Aorta (tissue), 5 donors: ENCODE results near the gene DAGLA. TPM values are rescaled to one million over a fixed set of nuclear protein-coding genes. Genes with fewer than 3 reads are reported as not detected.

ENCODE experiments used
- ATAC-seq: fragments of 200-7000 bp; cut with Tn5 transposase; one replicate; pipeline ENCODE4 v1.9.1; 2022; ENCODE audit warnings: moderate library complexity; ENCODE audit not compliant: low FRiP score
- DNase-seq, 2 donors: peaks; one replicate each; pipeline ENCODE4 v3.0.0-alpha.2; 2020
- H3K27ac ChIP-seq, 2 donors: one replicate each; pipeline ENCODE4 v1.5.1; 2013; ENCODE audit warnings: low read length in 2 of 2, mild to moderate bottlenecking in 2 of 2, moderate library complexity in 2 of 2, control low read depth in 1 of 2, inconsistent platforms in 1 of 2, low read depth in 1 of 2
- H3K27me3 ChIP-seq, 2 donors: one replicate each; pipeline ENCODE4 v1.6.1; 2013; ENCODE audit warnings: control low read depth in 1 of 2, low read length in 1 of 2, mild to moderate bottlenecking in 1 of 2, moderate library complexity in 1 of 2; ENCODE audit not compliant: insufficient read depth in 2 of 2, control insufficient read depth in 1 of 2
- H3K36me3 ChIP-seq, 2 donors: one replicate each; pipeline ENCODE4 v1.6.1; 2013; ENCODE audit warnings: control low read depth in 1 of 2, low read length in 1 of 2, mild to moderate bottlenecking in 1 of 2; ENCODE audit not compliant: insufficient read depth in 2 of 2, control insufficient read depth in 1 of 2
- H3K4me1 ChIP-seq, 2 donors: one replicate each; pipeline ENCODE4 v1.6.1; 2013; ENCODE audit warnings: low read length in 2 of 2, control low read depth in 1 of 2, mild to moderate bottlenecking in 1 of 2, moderate library complexity in 1 of 2; ENCODE audit not compliant: insufficient read depth in 2 of 2, control insufficient read depth in 1 of 2
- H3K4me3 ChIP-seq, 2 donors: one replicate each; pipeline ENCODE4 v1.5.1; 2013; ENCODE audit warnings: low read length in 2 of 2, control low read depth in 1 of 2, mild to moderate bottlenecking in 1 of 2
- H3K9me3 ChIP-seq: one replicate; pipeline ENCODE4 v1.6.1; 2013; ENCODE audit warnings: mild to moderate bottlenecking, low read length; ENCODE audit not compliant: control insufficient read depth
- WGBS, 2 donors: extraction: QIAGEN DNeasy Blood & Tissue Kit; methylation state at CpG; one replicate each; pipeline ENCODE4 v1.1.7; 2013; 5-methylcytosine and 5-hydroxymethylcytosine counted together
- intact Hi-C, 2 donors: fragments of 100-400 bp; cut with DNase I; formaldehyde crosslinking; loops; one replicate each; pipeline versions ENCODE4 v1.14.2 to v1.15.0; 2022
- polyA plus RNA-seq, 2 donors: library from polyadenylated mRNA; stranded (reverse); fragments of 200-250 nt; gene quantifications; one replicate each; pipeline ENCODE4 v1.2.3, GENCODE V29; 2013
- total RNA-seq, 2 donors: library from RNA; stranded (reverse); fragmentation: NEBNext Ultra II Directional; extraction: Animal tissue kit (Norgen Biotek cat#: 25700); gene quantifications; one replicate each; pipeline ENCODE4 v1.2.1, GENCODE V29; 2021
- donor health status: healthy with polysubstance abuse.
- donor health status: Bipolar disorder and iron deficiency.
- donor health status: DM: no; HTN: no; CAD: no.
- donor health status: DM: no; HTN: no; CAD: no.
- donor health status: DM: yes; HTN: yes; CAD: no.

The DAGLA gene
- total and polyA plus RNA-seq, 4 donors, result 0.51 to 3.5 (median 1.0) TPM

DNA sequence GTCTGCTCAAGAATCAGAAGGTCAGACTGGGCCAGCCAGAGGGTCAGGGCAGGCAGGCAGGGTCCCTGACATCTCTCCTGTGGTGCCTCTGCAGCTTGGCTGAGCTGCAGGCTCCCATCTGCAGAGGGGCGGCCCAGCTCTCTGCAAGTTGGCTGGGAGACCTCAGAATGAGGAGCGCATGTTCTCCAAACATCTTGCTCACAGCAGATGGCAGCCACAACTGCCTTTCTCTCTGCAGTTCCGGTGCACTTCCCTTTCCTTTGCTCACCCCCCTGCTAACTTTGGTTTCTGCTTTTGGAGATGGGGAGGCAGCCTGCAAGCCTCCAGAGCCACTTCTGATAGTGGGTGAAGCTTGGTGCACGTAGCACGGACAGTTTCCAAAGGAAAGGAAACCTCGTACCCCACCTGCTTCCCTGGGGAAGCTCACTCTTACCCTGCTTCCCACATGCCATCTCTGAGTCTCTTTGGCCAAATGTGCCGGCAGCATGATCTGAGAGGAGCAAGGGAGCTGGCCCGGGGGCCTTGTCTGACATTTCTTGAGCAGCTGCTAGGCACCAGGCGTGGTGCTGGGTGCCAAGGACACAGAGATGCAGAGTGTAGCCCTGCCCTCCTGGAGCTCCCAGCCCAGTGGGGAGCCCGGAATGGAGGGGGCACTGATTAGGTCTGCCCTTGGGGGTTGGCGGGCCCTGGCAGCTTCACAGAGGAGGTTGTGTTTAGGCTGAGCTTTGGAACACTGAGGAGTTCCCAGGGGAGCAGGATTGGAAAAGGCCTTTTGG, 18.2 kb downstream of the DAGLA start:
- no peak overlapping the region for H3K27ac ChIP-seq
- no peak overlapping the region for H3K4me3 ChIP-seq
- H3K4me1 ChIP-seq, result no peaks in the 10 kb centered on the region
- DNase-seq (no peak), ATAC-seq (no peak)
- intact Hi-C loops, result no loop called here
- no peaks in the 10 kb centered on the region for H3K36me3 ChIP-seq
- WGBS, 2 donors, result 79 to 87% methylated on average over 11 of the region's 11 CpGs
- no peaks in the 10 kb centered on the region for H3K9me3 ChIP-seq
- H3K27me3 ChIP-seq, result no peaks in the 10 kb centered on the region

DNA sequence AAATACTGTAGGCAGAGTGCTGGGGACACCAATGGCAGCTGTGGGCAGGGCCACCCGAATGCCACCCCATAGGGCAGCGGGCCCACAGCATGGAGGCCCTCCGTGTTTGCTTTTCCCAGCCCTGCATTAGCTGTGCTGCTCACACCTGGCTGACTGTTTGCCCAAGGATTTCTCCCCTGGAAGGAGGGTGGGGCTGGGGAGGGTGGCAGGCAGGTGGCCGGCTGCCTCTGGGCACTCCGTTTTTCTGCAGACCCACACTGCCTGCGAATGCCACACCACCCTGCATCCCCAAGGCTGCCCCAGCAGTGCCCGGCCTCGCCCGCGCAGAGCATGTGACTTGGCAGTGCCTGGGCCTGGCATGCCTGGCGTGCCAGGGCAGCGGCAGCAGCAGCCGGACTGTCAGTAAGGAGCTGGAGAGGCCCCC, 19.6 kb downstream of the DAGLA start:
- no peak for ATAC-seq
- no peak overlapping the region for H3K27ac ChIP-seq
- intact Hi-C loops, result no loop called here
- H3K4me1 ChIP-seq, result no peaks in the 10 kb centered on the region
- no peaks in the 10 kb centered on the region for H3K9me3 ChIP-seq
- H3K4me3 ChIP-seq, result no peak overlapping the region
- no peaks in the 10 kb centered on the region for H3K27me3 ChIP-seq
- no peaks in the 10 kb centered on the region for H3K36me3 ChIP-seq
- DNase-seq, result no peak
- 87 to 94% methylated on average over 13 of the region's 13 CpGs for WGBS, 2 donors

DNA sequence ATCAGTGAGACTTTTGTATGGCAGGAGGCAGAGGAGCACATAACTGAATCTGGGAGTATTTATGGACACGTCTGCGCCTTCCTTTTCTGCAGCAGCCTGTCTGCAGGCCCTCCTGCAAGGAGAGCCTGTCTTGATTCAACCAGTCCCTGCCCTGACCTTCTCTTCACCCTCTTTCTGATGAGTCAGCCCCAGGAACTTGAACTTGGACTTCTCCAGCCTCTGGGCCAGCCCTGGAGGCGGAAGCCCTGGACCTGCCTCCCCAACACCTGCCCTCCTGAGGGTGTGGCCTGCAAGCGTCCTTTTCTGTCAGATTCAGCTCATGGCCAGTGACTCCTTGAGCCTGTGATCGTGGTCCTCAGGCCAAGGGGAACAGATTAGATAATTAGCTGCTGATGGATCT, 20.0 kb downstream of the DAGLA start:
- Histone ChIP-seq H3K9me3 (no peaks in the 10 kb centered on the region), H3K27me3 (no peaks in the 10 kb centered on the region), H3K27ac (no peak overlapping the region), H3K36me3 (no peaks in the 10 kb centered on the region), H3K4me3 (no peak overlapping the region), H3K4me1 (no peaks in the 10 kb centered on the region)
- no peak for DNase-seq
- WGBS, 2 donors, result 84 to 85% methylated on average over 5 of the region's 5 CpGs
- intact Hi-C loops, result no loop called here
- ATAC-seq, result no peak

DNA sequence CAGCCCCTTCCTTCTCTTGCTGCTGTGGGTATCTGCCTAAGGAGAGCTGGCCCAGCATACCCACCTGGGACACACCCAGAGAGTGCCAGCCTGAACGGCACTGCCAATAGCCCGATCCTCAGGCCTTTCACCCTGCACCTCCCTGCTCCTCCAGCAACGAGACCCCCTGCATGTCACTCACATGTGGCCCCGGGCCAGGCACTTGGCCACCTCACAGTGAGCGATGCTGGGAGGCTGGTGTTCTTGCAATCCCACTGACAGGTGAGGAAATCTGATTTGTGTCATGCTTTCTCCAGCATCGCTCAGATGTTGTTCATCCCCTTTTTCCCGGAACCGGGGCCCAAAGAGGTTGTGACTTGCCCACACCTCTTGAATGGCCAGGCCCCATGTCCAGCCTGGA, 20.5 kb downstream of the DAGLA start:
- no peak for DNase-seq
- Histone ChIP-seq H3K36me3 (no peaks in the 10 kb centered on the region), H3K4me1 (no peaks in the 10 kb centered on the region), H3K27ac (no peak overlapping the region), H3K27me3 (no peaks in the 10 kb centered on the region), H3K4me3 (no peak overlapping the region), H3K9me3 (no peaks in the 10 kb centered on the region)
- WGBS, 2 donors, result 90 to 92% methylated on average over 8 of the region's 8 CpGs
- intact Hi-C loops, result no loop called here
- ATAC-seq, result no peak

DNA sequence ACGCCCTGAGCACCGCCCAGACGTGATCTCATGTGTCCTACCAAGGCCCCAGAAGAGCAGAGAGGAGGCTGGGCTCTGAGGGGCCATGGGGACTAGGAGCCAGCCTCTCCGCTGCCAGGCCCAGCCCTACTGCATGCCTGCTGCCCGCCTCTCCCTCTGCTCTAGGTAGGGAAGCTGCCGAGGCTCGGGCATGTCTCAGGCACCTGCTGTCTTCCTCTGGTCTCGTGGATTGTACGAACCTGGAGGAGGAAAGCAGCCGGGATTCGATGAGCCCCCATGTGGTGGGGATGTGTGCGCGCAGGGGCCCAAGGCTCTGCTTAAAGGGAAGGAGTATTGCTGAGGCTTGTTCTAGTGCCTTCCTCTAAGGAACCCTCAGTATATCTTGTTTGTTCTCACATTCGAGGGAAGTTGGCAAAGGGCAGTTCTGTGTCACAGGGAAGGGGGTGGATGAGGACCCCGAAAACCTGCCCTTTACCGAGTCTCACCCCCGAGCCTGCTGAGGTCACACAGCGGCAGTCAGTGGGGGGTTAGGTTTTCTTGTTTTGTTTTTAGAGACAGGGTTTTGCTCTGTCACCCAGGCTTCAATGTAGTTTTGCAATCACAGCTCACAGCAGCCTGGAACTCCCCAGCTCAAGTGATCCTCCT, 21.2 kb downstream of the DAGLA start:
- Histone ChIP-seq H3K9me3 (no peaks in the 10 kb centered on the region), H3K4me1 (no peaks in the 10 kb centered on the region), H3K27ac (no peak overlapping the region), H3K36me3 (no peaks in the 10 kb centered on the region), H3K4me3 (no peak overlapping the region), H3K27me3 (no peaks in the 10 kb centered on the region)
- 76 to 77% methylated on average over 18 of the region's 18 CpGs for WGBS, 2 donors
- intact Hi-C loops, result no loop called here
- ATAC-seq (no peak), DNase-seq (no peak)

DNA sequence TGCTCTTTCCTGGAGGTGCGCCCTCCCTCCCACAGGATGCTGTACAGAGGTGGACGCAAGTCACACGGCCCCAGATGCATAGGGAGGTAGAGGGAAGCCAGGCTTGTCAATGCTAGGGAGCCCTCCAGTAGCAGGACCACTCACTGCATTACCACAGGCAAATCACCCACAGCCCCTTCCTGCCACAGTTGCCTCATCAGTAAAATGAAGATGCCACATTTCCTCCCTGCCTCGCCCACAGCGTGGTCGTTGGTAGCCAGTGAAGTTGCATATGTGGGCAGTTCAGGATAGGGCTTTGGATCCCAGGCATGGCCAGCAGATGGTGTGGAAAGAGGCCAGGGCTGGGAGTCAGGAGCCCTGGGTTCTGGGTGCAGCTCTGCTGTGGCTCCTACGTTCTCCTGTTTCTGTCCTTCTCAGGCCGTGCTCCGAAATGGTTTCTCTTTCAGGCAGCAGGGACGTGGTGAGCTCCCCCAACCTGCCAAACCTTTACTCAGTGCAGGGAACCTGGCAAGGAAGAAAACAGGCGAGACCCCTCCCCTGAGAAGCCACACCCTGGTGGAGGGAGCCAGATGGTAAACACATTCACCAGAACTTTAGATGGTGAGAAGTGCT, 22.6 kb downstream of the DAGLA start:
- no peaks in the 10 kb centered on the region for H3K36me3 ChIP-seq
- ATAC-seq, result no peak
- intact Hi-C loops, result no loop called here
- H3K27ac ChIP-seq, result no peak overlapping the region
- H3K4me1 ChIP-seq, result no peaks in the 10 kb centered on the region
- H3K4me3 ChIP-seq, result no peak overlapping the region
- H3K9me3 ChIP-seq, result no peaks in the 10 kb centered on the region
- 88 to 90% methylated on average over 11 of the region's 11 CpGs for WGBS, 2 donors
- no peaks in the 10 kb centered on the region for H3K27me3 ChIP-seq
- no peak for DNase-seq

DNA sequence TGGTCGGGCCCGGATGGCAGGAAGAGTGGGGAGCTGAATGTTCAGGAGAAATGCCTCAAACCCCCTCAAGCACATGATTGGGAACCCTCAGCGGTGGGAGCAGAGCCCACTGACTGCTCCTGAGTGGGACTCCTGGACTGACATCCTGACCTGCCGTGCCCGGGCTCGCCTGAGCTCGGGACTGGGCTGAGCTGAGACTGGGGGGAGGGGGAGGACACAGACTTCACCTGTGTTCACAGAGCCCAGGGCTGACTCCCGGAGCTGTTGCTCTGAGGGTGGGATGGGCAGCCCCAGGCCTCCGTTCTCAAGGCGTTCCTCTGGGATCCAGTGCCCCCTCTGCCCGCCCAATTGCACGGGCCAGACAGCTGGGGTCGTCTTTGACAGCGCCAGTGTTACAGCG, 24.6 kb downstream of the DAGLA start:
- ATAC-seq (no peak), DNase-seq (no peak)
- Histone ChIP-seq H3K4me1 (no peaks in the 10 kb centered on the region), H3K27ac (no peak overlapping the region), H3K36me3 (no peaks in the 10 kb centered on the region), H3K27me3 (no peaks in the 10 kb centered on the region), H3K4me3 (no peak overlapping the region), H3K9me3 (no peaks in the 10 kb centered on the region)
- intact Hi-C loops, result no loop called here
- 82 to 84% methylated on average over 15 of the region's 15 CpGs for WGBS, 2 donors

DNA sequence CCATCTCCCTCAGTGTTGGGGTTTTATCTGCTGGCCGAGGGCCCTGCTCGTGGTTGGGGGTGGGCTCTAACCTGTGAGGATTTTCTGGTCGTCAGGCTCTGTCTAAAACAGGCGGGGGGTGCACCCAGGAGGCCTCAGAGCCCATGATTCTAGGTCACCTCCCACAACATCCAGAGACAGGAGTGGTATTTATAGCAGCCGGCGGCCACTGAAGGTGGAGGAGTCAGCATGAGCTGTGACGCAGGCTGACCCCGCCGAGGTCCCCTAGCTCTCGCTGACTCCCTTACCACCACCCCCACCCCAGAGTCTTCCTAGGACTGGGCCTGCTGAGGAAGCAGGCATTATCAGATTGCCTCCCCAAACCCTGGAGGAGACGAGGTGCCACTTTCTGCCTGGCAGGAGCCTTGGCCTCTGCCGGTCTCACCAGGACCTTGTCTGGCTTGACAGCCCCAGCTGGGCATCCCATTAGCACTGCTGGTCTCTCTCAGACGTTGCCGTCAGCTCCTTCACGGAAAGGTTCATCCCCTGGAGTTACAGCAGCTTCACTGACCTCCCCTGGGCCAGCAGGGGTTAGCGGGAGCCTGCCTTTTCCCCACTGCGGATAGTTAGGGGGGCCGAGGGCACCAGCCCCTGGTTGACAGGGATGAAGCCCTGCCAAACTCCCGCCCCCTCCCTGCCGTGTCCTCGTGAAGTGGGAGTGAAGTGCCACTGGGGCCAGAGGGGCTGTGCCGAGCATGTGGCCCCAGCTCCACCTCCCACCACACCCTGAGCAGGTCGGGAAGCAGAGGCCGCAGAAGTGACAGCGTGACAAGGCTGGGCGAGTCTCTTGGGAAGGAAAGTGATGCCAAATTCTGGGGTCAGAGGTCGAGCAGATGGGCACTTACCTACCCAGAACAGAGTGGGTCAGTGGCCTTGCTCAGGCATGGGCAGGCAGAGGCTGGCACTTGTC, 26.5 kb downstream of the DAGLA start:
- Histone ChIP-seq H3K4me3 (no peak overlapping the region), H3K4me1 (no peaks in the 10 kb centered on the region), H3K27ac (no peak overlapping the region), H3K36me3 (no peaks in the 10 kb centered on the region), H3K9me3 (no peaks in the 10 kb centered on the region), H3K27me3 (no peaks in the 10 kb centered on the region)
- 85 to 86% methylated on average over 27 of the region's 27 CpGs for WGBS, 2 donors
- ATAC-seq (no peak), DNase-seq (no peak)
- intact Hi-C loops, result no loop called here
